Pancreas (tissue), 10 donors: ENCODE results near the gene ZC3H13. TPM values are rescaled to one million over a fixed set of nuclear protein-coding genes. Genes with fewer than 3 reads are reported as not detected.

Experiments
- ATAC-seq, 4 donors: fragments of 200-7000 bp; cut with Tn5 transposase; one replicate each; pipeline versions ENCODE4 v1.8.0 to v1.9.1; 2020; ENCODE audit warnings: mild to moderate bottlenecking in 4 of 4, moderate library complexity in 4 of 4
- DNase-seq, 6 donors: peaks; one replicate each; pipeline ENCODE4 v3.0.0-alpha.2; 2020
- FAIRE-seq: peaks from 2 replicates; lab custom pipeline; 2012; peaks lifted over from hg19 to GRCh38; lab: Jason Lieb, UNC
- H3K27ac ChIP-seq, 4 donors: fragments of 200-600 bp; sonication (generic); 1 replicate in 3 of 4; 2 replicates in 1 of 4; pipeline versions ENCODE4 v1.5.0 to v1.8.0; 2020
- H3K27me3 ChIP-seq, 4 donors: fragments of 200-600 bp; one replicate each; pipeline ENCODE4 v1.8.0; 2021
- H3K36me3 ChIP-seq, 3 donors: fragments of 200-600 bp; sonication (generic) in 1 of 3; one replicate each; pipeline versions ENCODE4 v1.5.0 to v1.8.0; 2020 to 2021
- H3K4me1 ChIP-seq, 3 donors: fragments of 200-600 bp; one replicate each; pipeline ENCODE4 v1.8.0; 2021
- H3K4me3 ChIP-seq, 4 donors: fragments of 200-600 bp; sonication (generic) in 2 of 4; one replicate each; pipeline versions ENCODE4 v1.5.0 to v1.8.0; 2020 to 2021
- H3K9me3 ChIP-seq, 4 donors: fragments of 200-600 bp; one replicate each; pipeline ENCODE4 v1.8.0; 2021
- CTCF ChIP-seq, 4 donors: fragments of 200-600 bp; sonication (generic) in 3 of 4; IDR thresholded peaks; one replicate each; pipeline versions ENCODE4 v1.5.0 to v1.8.0; 2021; ENCODE audit warnings: antibody characterized with exemption in 4 of 4
- WGBS, 2 donors: extraction: QIAGEN DNeasy Blood & Tissue Kit; methylation state at CpG; one replicate each; pipeline ENCODE4 v1.1.7; 2013; 5-methylcytosine and 5-hydroxymethylcytosine counted together
- intact Hi-C, 3 donors: fragments of 100-400 bp; cut with DNase I; formaldehyde crosslinking; loops; one replicate each; pipeline versions ENCODE4 v1.11.1 to v1.14.2; 2022
- polyA plus RNA-seq, 2 donors: library from polyadenylated mRNA; stranded (reverse); fragments of 200-250 nt; gene quantifications; one replicate each; pipeline ENCODE4 v1.2.3, GENCODE V29; 2013
- total RNA-seq, 6 donors: library from RNA; stranded (reverse); fragmentation: NEBNext Ultra II Directional in 4 of 6; extraction: Animal tissue kit (Norgen Biotek cat#: 25700) in 4 of 6; gene quantifications; one replicate each; pipeline versions ENCODE4 v1.2.1 to v1.2.4, GENCODE V29; 2021 to 2023
- donor health status: healthy with polysubstance abuse.
- donor health status: DM: no; HTN: no; CAD: no; lungs with moderate emphysema.
- donor health status: DM: no; HTN: no; CAD: no.
- donor health status: control.
- donor health status: control.
- donor health status: Bipolar disorder and iron deficiency.
- donor health status: DM: yes; HTN: yes; CAD: no.
- donor health status: DM: no; HTN: no; CAD: no.
- donor health status: DM: no; HTN: no; CAD: no.
- donor health status: DM: yes; HTN: yes; CAD: no.

The ZC3H13 gene
- total and polyA plus RNA-seq, 8 donors: 7.6 to 24.1 (median 14.0) TPM

- no peaks in the 10 kb centered on the region for H3K27me3 ChIP-seq
- no peaks in the 10 kb centered on the region for H3K36me3 ChIP-seq
- H3K9me3 ChIP-seq: no peaks in the 10 kb centered on the region
- TF ChIP-seq CTCF (IDR thresholded peaks at IDR 0.05): no peak
- ATAC-seq (no peak), DNase-seq (no peak), FAIRE-seq (no peak)
- no peaks in the 10 kb centered on the region for H3K4me1 ChIP-seq
- H3K4me3 ChIP-seq: no peak overlapping the region
- WGBS, 2 donors: 67 to 81% methylated on average over 3 of the region's 3 CpGs
- intact Hi-C loops: no loop called here
- H3K27ac ChIP-seq: no peak overlapping the region
These were observed 133.9 kb downstream of the ZC3H13 start for GRCh38 chr13:45918597-45918996.

GRCh38 chr13:45917019-45917418, 135.5 kb downstream of the ZC3H13 start:
- H3K4me3 ChIP-seq: no peak overlapping the region
- FAIRE-seq (no peak), ATAC-seq (no peak), DNase-seq (no peak)
- no peaks in the 10 kb centered on the region for H3K9me3 ChIP-seq
- intact Hi-C loops: no loop called here
- no peak for TF ChIP-seq CTCF (IDR thresholded peaks at IDR 0.05)
- H3K27me3 ChIP-seq: no peaks in the 10 kb centered on the region
- H3K4me1 ChIP-seq: no peaks in the 10 kb centered on the region
- no peak overlapping the region for H3K27ac ChIP-seq
- no peaks in the 10 kb centered on the region for H3K36me3 ChIP-seq

- no peaks in the 10 kb centered on the region for H3K36me3 ChIP-seq
- no peaks in the 10 kb centered on the region for H3K4me1 ChIP-seq
- no peak for ATAC-seq
- no peaks in the 10 kb centered on the region for H3K27me3 ChIP-seq
- no peak for DNase-seq
- no peaks in the 10 kb centered on the region for H3K9me3 ChIP-seq
- H3K4me3 ChIP-seq: no peak overlapping the region
- intact Hi-C loops: no loop called here
- no peak for TF ChIP-seq CTCF (IDR thresholded peaks at IDR 0.05)
- whole genome bisulfite sequencing, 2 donors: 89 to 91% methylated on average over 7 of the region's 7 CpGs
- no peak for FAIRE-seq
- no peak overlapping the region for H3K27ac ChIP-seq
These were observed 136.7 kb downstream of the ZC3H13 start for GRCh38 chr13:45915686-45916439.

- no peak for TF ChIP-seq CTCF (IDR thresholded peaks at IDR 0.05)
- ATAC-seq: no peak
- intact Hi-C loops: no loop called here
- no peak for DNase-seq
- FAIRE-seq: no peak
- H3K27ac ChIP-seq: no peak overlapping the region
- no peaks in the 10 kb centered on the region for H3K4me1 ChIP-seq
- no peak overlapping the region for H3K4me3 ChIP-seq
- H3K36me3 ChIP-seq: no peaks in the 10 kb centered on the region
- WGBS, 2 donors: 60 to 85% methylated on average over 7 of the region's 7 CpGs
- no peaks in the 10 kb centered on the region for H3K9me3 ChIP-seq
- H3K27me3 ChIP-seq: no peaks in the 10 kb centered on the region
These were observed 142.9 kb downstream of the ZC3H13 start for GRCh38 chr13:45909673-45910072.

- Histone ChIP-seq H3K4me3 (no peak overlapping the region), H3K27ac (no peak overlapping the region), H3K27me3 (no peaks in the 10 kb centered on the region), H3K36me3 (no peaks in the 10 kb centered on the region), H3K4me1 (no peaks in the 10 kb centered on the region), H3K9me3 (no peaks in the 10 kb centered on the region)
- DNase-seq (no peak), ATAC-seq (no peak), FAIRE-seq (no peak)
- TF ChIP-seq CTCF (IDR thresholded peaks at IDR 0.05): no peak
- 63 to 64% methylated on average over 3 of the region's 3 CpGs for WGBS, 2 donors
- intact Hi-C loops: no loop called here
These were observed 143.5 kb downstream of the ZC3H13 start for GRCh38 chr13:45909089-45909488.
